ENCODE measurements around the gene EYA2.
A peak's percentile ranks its signal among the peaks of the same experiment; 100 is the strongest.
"Not testable (repeated sequence)": the region's sequence is repeated elsewhere in the genome, so short reads cannot be mapped to it uniquely, and the experiment has no call there.

Gene EYA2

GRCh38 chr20:46894971-46895905 is 595 bp downstream of the EYA2 start:
- DNase-seq (ENCODE audit: low spot score): peak; percentile 24

- no peak for DNase-seq (ENCODE audit: low spot score)
Measured at GRCh38 chr20:46895906-46896242, 1.2 kb downstream of the EYA2 start.

DNA sequence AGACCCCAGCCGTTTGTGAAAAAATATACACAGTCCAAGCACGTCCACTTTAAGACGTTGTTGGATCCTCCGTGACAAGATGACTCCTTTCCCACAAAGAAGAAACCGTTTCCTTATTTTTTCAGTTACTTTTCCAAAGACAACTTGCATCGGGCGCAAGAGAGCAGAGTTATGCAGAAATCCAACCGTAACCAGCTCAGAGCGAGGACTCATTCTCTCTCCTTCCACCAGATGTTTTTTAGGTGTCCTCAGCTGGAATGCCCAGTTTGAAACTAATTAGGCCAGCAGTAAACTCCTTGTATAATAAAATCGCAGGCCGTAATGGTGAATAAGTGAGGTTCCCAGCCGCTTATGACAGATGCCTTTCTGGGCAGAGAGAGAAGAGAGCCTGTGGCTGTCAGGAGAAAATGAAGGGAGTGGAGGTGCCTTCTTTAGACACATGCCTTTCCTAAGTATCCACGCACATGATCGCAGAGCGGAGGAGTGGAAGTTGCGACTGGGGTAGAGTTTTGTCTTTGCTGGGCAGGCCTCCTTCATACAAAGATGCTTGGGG is 2.8 kb downstream of the EYA2 start:
- no peak for DNase-seq (ENCODE audit: low spot score)

- no peak for DNase-seq (ENCODE audit: low spot score)
Measured at GRCh38 chr20:46898423-46898822, 3.8 kb downstream of the EYA2 start.

GRCh38 chr20:46899621-46900020 is 5.0 kb downstream of the EYA2 start:
- DNase-seq (ENCODE audit: low spot score): no peak

DNA sequence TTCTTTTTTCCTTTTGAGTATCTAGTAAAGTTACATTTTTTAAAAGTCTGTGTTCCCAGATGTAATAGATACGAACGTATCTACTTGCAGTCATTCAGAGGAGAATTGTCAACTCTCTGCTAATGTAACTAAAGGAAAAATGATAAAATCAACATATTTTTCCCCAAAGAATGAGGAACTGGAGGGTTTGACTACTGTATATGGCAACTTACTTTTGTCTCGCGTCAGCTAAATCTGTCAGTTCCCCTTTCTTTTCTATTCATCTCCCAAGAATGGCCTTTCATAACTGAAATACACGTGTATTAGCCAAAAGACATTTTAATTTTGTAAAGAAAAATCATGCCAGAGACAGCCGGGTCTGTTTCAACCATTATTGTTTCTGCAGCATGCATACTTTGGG is 5.4 kb downstream of the EYA2 start:
- no peak for DNase-seq (ENCODE audit: low spot score)

DNA sequence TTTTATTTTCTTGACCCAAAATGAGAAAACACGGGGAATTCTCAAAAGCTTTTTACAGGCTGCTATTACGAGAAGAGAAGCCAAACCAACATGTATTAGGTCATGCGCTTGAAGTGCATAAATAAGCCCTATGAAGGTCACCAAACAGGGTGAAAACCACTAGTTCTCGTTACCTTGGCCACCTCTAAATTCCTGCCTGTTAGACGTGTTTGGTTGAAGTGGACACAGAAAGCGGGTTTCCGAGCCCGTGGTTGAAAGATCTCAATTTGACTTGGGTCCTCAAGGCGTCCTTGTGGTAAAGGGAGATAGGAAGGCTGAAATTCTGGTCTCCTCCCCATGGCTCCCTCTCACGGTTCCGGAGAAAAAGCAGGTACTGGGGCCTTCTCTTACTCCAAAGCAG is 6.2 kb downstream of the EYA2 start:
- DNase-seq (ENCODE audit: low spot score): no peak

- DNase-seq (ENCODE audit: low spot score): no peak
Measured at GRCh38 chr20:46901638-46902037, 7.0 kb downstream of the EYA2 start.

GRCh38 chr20:46903256-46903655 is 8.6 kb downstream of the EYA2 start:
- no peak for DNase-seq (ENCODE audit: low spot score)

GRCh38 chr20:46903937-46904336 is 9.3 kb downstream of the EYA2 start:
- DNase-seq (ENCODE audit: low spot score): no peak

- no peak for DNase-seq (ENCODE audit: low spot score)
Measured at GRCh38 chr20:46905364-46906125, 10.9 kb downstream of the EYA2 start.

- DNase-seq (ENCODE audit: low spot score): no peak
Measured at GRCh38 chr20:46913329-46914044, 18.8 kb downstream of the EYA2 start.

- DNase-seq (ENCODE audit: low spot score): no peak
Measured at GRCh38 chr20:46914789-46915379, 20.2 kb downstream of the EYA2 start.

GRCh38 chr20:46915575-46916257 is 21.1 kb downstream of the EYA2 start:
- no peak for DNase-seq (ENCODE audit: low spot score)

GRCh38 chr20:46916258-46916603 is 21.6 kb downstream of the EYA2 start:
- DNase-seq (ENCODE audit: low spot score): no peak

- no peak for DNase-seq (ENCODE audit: low spot score)
Measured at GRCh38 chr20:46917155-46917554, 22.5 kb downstream of the EYA2 start.

- DNase-seq (ENCODE audit: low spot score): no peak
Measured at GRCh38 chr20:46920114-46920513, 25.5 kb downstream of the EYA2 start.

- DNase-seq (ENCODE audit: low spot score): not testable (repeated sequence)
Measured at GRCh38 chr20:46922841-46923240, 28.2 kb downstream of the EYA2 start.

GRCh38 chr20:46923550-46923949 is 28.9 kb downstream of the EYA2 start:
- no peak for DNase-seq (ENCODE audit: low spot score)

DNA sequence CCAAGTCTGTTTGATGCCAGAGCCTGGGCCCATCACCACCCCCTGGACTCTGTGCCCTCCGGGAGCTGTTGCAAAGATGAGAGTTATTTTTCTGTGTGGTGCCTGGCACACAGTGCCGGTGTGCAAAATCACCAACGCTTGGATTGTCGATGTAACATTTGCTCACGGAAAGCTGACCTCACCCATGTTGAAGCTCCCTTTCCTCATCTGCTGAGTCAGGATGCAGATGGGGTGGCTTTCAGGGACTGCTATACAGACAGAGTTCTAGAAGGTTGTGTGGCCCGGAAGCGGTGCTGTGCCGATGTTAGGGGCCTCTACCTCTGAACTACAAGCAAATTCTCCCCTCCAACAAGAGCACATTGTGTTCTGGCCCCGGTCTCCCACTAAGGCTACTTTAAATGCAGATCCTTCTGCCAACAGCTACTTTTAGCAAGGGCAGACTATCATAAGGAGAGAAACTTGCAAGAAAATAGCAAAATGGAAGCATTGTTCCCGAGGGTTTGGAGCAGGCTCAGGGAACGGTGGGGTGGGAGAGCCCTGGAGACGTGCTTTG is 34.0 kb downstream of the EYA2 start:
- no peak for DNase-seq (ENCODE audit: low spot score)

DNA sequence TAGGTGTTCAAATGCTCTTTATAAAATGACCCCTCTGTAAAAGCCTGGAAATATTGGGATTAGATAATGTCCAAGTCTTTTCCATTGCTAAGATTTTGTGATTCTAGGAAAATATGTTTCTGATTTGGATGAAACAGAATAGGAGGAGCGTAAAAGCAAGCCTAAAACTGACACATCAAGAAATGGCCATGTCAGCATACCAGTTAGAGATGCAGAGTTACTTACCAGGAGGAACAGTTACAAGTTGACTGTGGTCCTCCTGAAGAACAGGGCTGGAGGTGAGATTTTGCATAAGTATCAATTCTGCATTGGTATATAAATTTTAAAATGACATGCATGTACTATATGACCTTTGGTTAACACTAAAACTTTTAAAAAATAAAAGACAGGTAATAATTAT is 35.3 kb downstream of the EYA2 start:
- DNase-seq (ENCODE audit: low spot score): no peak
